ENCODE data around the gene SLC22A16.

- TF ChIP-seq EZH2phosphoT487 (IDR thresholded peaks at IDR 0.05; ENCODE audit: low read length) (no peak), CTCF (IDR thresholded peaks at IDR 0.05; ENCODE audit: low read length) (no peak)
Observed at GRCh38 chr6:110414669-110415068, 61.7 kb downstream of the SLC22A16 start.
